Glutamatergic neuron (in vitro differentiated cells): Measurements from ENCODE around the gene PHYHIPL. TPM values are rescaled to one million over a fixed set of nuclear protein-coding genes. Genes with fewer than 3 reads are reported as not detected.

Source experiments
- DNase-seq: peaks from one replicate; pipeline ENCODE4 v3.0.0; 2022
- H3K27ac Mint-ChIP-seq: one replicate; pipeline ENCODE4 v1.8.0; 2020; ENCODE audit warnings: mild to moderate bottlenecking, mixed read lengths, inconsistent platforms; ENCODE audit not compliant: unreplicated experiment
- H3K27me3 Mint-ChIP-seq: one replicate; pipeline ENCODE4 v1.8.0; 2020; ENCODE audit warnings: mild to moderate bottlenecking, moderate library complexity, mixed read lengths, inconsistent platforms; ENCODE audit not compliant: unreplicated experiment
- H3K36me3 Mint-ChIP-seq: one replicate; pipeline ENCODE4 v1.8.0; 2020; ENCODE audit warnings: mild to moderate bottlenecking, mixed read lengths, inconsistent platforms; ENCODE audit not compliant: unreplicated experiment
- H3K4me1 Mint-ChIP-seq: one replicate; pipeline ENCODE4 v1.8.0; 2020; ENCODE audit warnings: mild to moderate bottlenecking, low read depth, mixed read lengths, inconsistent platforms; ENCODE audit not compliant: unreplicated experiment
- H3K4me3 Mint-ChIP-seq: one replicate; pipeline ENCODE4 v1.8.0; 2020; ENCODE audit warnings: mild to moderate bottlenecking, mixed read lengths, inconsistent platforms; ENCODE audit not compliant: unreplicated experiment
- H3K9me3 Mint-ChIP-seq: one replicate; pipeline ENCODE4 v1.8.0; 2020; ENCODE audit warnings: mild to moderate bottlenecking, moderate library complexity, mixed read lengths, inconsistent platforms; ENCODE audit not compliant: unreplicated experiment
- CTCF ChIP-seq: fragments of 200-600 bp; sonication (generic); IDR thresholded peaks from one replicate; pipeline ENCODE4 v1.5.0; 2021; ENCODE audit not compliant: partially characterized antibody, unreplicated experiment
- total RNA-seq: library from RNA; stranded (reverse); fragmentation: NEBNext Ultra II Directional; extraction: Animal tissue kit (Norgen Biotek cat#: 25700); gene quantifications from one replicate; pipeline ENCODE4 v1.2.1, GENCODE V29; 2021; ENCODE audit not compliant: unreplicated experiment

Gene PHYHIPL
- total RNA-seq, 1 donor from 2014 or later = 6.2 TPM

DNA sequence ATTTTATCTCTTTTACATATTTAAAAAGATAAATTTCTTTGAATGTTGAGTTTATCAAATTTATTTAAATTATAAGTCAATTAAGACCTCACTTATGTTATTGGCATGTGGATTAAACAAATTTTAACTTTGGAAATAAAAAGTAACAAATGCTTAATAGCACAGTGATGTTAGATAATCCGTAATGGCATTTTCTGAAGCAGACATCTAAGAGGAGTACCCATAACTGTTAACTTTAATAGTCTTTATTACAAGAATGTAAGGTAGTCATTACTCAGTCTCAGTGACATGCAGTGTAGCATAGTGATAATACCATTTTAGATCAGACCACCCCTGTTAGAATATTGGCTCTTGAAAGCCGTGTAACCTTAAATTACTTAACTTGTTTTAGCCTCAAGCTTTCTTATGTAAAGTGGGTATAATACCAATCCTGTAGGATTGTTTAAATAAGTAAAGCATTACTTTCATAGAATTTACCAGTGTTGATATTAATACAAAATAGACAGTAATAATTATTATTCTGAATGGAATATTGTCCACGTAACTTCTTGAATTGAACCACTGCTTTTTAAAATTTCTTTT, 4.3 kb downstream of the PHYHIPL start:
- no peaks in the 10 kb centered on the region for H3K36me3 Mint-ChIP-seq
- peaks cover 5% of the 10 kb centered on the region for H3K9me3 Mint-ChIP-seq
- H3K4me1 Mint-ChIP-seq = peaks cover 2% of the 10 kb centered on the region
- H3K27me3 Mint-ChIP-seq = peaks cover 8% of the 10 kb centered on the region
- no peak for TF ChIP-seq CTCF
- no peak overlapping the region for H3K27ac Mint-ChIP-seq
- H3K4me3 Mint-ChIP-seq = no peak overlapping the region
- DNase-seq = no peak

GRCh38 chr10:59181668-59182067, 5.2 kb downstream of the PHYHIPL start:
- H3K9me3 Mint-ChIP-seq = peaks cover 5% of the 10 kb centered on the region
- H3K27ac Mint-ChIP-seq = no peak overlapping the region
- H3K4me1 Mint-ChIP-seq = peaks cover 2% of the 10 kb centered on the region
- peaks cover 6% of the 10 kb centered on the region for H3K27me3 Mint-ChIP-seq
- no peak overlapping the region for H3K4me3 Mint-ChIP-seq
- H3K36me3 Mint-ChIP-seq = no peaks in the 10 kb centered on the region
- DNase-seq = no peak
- TF ChIP-seq CTCF = peak; percentile 56

DNA sequence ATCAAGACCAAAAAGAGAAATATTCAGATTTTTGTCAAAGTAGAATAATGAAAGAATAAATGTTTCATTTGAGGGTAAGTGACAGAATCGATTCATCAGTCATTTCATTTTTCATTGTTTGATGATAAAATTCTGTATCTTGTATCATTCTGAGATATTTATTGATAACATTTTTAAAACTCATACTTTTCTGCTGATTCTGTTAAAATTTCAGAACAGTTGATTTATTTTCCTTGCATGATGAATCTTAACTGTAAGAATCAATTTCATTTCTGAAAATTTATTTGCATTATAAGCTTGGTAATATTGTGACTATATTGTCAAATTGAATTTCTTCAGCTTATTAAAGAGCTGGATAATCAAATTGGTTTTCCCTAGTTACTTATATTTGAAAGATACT, 13.9 kb downstream of the PHYHIPL start:
- H3K36me3 Mint-ChIP-seq = no peaks in the 10 kb centered on the region
- H3K27me3 Mint-ChIP-seq = peaks cover 2% of the 10 kb centered on the region
- no peak for TF ChIP-seq CTCF
- H3K9me3 Mint-ChIP-seq = no peaks in the 10 kb centered on the region
- no peaks in the 10 kb centered on the region for H3K4me1 Mint-ChIP-seq
- no peak for DNase-seq
- no peak overlapping the region for H3K27ac Mint-ChIP-seq
- no peak overlapping the region for H3K4me3 Mint-ChIP-seq

DNA sequence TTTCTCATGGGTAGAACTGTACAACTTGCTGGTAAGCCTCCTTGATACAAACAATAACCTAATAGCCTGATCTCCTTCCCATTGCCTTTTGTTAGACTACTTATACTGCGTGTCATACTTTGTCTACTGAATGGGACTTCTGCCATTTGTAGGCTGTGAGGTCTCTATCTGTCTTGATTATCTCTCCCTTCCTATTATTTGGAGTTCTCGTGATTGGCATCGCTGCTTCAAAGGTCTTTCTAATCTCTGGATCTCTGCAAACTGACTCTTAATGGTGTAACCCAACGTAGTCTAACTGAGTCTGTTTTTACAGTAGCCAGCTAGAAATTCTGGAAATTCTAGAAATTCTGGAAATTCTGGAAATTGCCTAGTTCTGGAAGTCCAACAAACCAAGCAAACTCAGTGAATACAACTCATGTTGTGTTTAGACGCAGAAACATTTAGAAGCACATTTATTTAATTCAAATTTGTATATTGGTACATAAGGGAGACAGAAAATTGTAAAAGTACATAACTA, 29.8 kb downstream of the PHYHIPL start:
- no peak for DNase-seq
- no peaks in the 10 kb centered on the region for H3K4me1 Mint-ChIP-seq
- no peak for TF ChIP-seq CTCF
- no peak overlapping the region for H3K27ac Mint-ChIP-seq
- no peak overlapping the region for H3K4me3 Mint-ChIP-seq
- H3K9me3 Mint-ChIP-seq = peaks cover 7% of the 10 kb centered on the region
- no peaks in the 10 kb centered on the region for H3K36me3 Mint-ChIP-seq
- peaks cover 4% of the 10 kb centered on the region for H3K27me3 Mint-ChIP-seq

- Mint-ChIP-seq H3K27me3 (peaks cover 4% of the 10 kb centered on the region), H3K9me3 (peaks cover 7% of the 10 kb centered on the region), H3K36me3 (no peaks in the 10 kb centered on the region), H3K27ac (no peak overlapping the region), H3K4me1 (no peaks in the 10 kb centered on the region), H3K4me3 (no peak overlapping the region)
- TF ChIP-seq CTCF = no peak
- no peak for DNase-seq
Measured at GRCh38 chr10:59212301-59212798, 35.9 kb downstream of the PHYHIPL start.
